Coronary artery (tissue), 2 donors: ENCODE data around the gene TNNI3K.

Experiments used
- DNase-seq: peaks from one replicate; pipeline ENCODE4 v3.0.0-alpha.2; 2017; ENCODE audit warnings: low spot score
- H3K27ac ChIP-seq, 2 donors: fragments of 200-600 bp; sonication (generic); one replicate each; pipeline ENCODE4 v1.5.1; 2016 to 2019
- H3K4me3 ChIP-seq: fragments of 200-600 bp; sonication (generic); 2 replicates; pipeline ENCODE4 v1.5.1; 2016; ENCODE audit warnings: mild to moderate bottlenecking, moderate library complexity
- CTCF ChIP-seq: fragments of 200-600 bp; sonication (generic); IDR thresholded peaks from one replicate; pipeline ENCODE4 v1.5.1; 2019; ENCODE audit warnings: antibody characterized with exemption

The TNNI3K gene

DNA sequence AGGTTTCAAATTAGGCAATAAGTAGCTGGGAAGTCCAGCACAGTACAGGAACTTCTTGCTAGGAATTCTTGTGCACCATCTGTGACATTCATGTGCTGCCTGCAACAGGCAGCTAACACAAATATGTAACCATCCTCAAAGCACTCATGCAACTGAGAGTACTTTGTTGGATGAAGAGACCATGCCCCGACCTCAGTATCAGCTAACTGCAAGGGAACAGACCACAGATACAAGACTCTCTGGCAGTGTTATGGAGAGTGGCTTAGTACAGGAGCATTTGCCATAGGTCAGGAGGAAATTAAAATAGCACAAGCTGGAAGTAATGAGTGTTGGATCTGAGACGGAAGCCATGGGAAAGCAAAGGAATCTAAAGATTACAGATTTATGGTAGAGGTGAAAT lies 153.7 kb downstream of the TNNI3K start:
- Histone ChIP-seq H3K4me3 (no peak overlapping the region), H3K27ac (no peak overlapping the region)
- no peak for DNase-seq
- no peak for TF ChIP-seq CTCF

GRCh38 chr1:74392186-74392585 lies 157.0 kb downstream of the TNNI3K start:
- Histone ChIP-seq H3K27ac (no peak overlapping the region), H3K4me3 (no peak overlapping the region)
- no peak for DNase-seq
- TF ChIP-seq CTCF, result no peak

DNA sequence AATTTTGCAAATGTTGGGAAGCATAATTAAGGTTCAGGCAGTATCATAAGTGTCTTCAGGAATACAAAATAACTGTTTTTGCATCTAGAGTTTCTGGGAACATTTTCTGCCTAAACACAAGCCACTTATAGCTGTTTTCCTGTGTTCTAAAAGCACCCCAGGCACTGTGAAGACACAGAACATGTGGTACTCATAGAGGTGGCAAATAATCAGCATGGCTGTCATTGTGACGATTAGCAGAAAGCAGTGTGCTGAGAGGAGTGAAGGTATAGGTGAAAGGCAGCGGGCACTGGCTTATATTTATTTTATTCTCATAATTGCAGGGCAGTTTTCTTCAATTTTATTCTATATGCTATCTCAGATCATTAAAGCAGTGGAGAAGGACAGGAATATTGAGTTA lies 157.7 kb downstream of the TNNI3K start:
- Histone ChIP-seq H3K27ac (no peak overlapping the region), H3K4me3 (no peak overlapping the region)
- DNase-seq, result no peak
- TF ChIP-seq CTCF, result no peak

GRCh38 chr1:74395571-74395970 lies 160.4 kb downstream of the TNNI3K start:
- DNase-seq, result no peak
- Histone ChIP-seq H3K27ac (no peak overlapping the region), H3K4me3 (no peak overlapping the region)
- TF ChIP-seq CTCF, result no peak

- no peak for TF ChIP-seq CTCF
- no peak for DNase-seq
- no peak overlapping the region for H3K27ac ChIP-seq
Measured at GRCh38 chr1:74396462-74396861, 161.3 kb downstream of the TNNI3K start.

GRCh38 chr1:74396933-74397332 lies 161.7 kb downstream of the TNNI3K start:
- no peak for DNase-seq
- no peak for TF ChIP-seq CTCF
- Histone ChIP-seq H3K4me3 (no peak overlapping the region), H3K27ac (no peak overlapping the region)

More at GRCh38 chr1:74396462-74396861, 161.3 kb downstream of the TNNI3K start:
- H3K4me3 ChIP-seq, result no peak overlapping the region

- Histone ChIP-seq H3K27ac (no peak overlapping the region), H3K4me3 (no peak overlapping the region)
- no peak for DNase-seq
- TF ChIP-seq CTCF, result no peak
Measured at GRCh38 chr1:74399249-74399648, 164.1 kb downstream of the TNNI3K start.
